Stimulated activated CD8-positive, alpha-beta memory T cell treated with anti-CD3 and anti-CD28 coated beads, Interleukin-2, amount 100 ng/mL, for 1 hour (primary cell): ENCODE measurements around the gene EFNA1.
"Not testable (repeated sequence)": the region's sequence is repeated elsewhere in the genome, so short reads cannot be mapped to it uniquely, and the experiment has no call there.

Source experiments
- DNase-seq, 2 donors: peaks; one replicate each; pipeline ENCODE4 v3.0.0-alpha.2; 2020; ENCODE audit warnings: low read depth in 2 of 2

The EFNA1 gene

GRCh38 chr1:155092641-155093040, 35.0 kb upstream of the EFNA1 start:
- no peak for DNase-seq

- no peak for DNase-seq
Observed at GRCh38 chr1:155093911-155094621, 33.6 kb upstream of the EFNA1 start.

- no peak for DNase-seq
Observed at GRCh38 chr1:155094622-155094948, 33.1 kb upstream of the EFNA1 start.

GRCh38 chr1:155099331-155099730, 28.3 kb upstream of the EFNA1 start:
- DNase-seq: no peak

- no peak for DNase-seq
Observed at GRCh38 chr1:155103325-155103724, 24.4 kb upstream of the EFNA1 start.

GRCh38 chr1:155104605-155105534, 22.8 kb upstream of the EFNA1 start:
- DNase-seq: no peak

- no peak for DNase-seq
Observed at GRCh38 chr1:155105604-155106011, 22.1 kb upstream of the EFNA1 start.

- DNase-seq: no peak
Observed at GRCh38 chr1:155106862-155107261, 20.8 kb upstream of the EFNA1 start.

- DNase-seq: no peak
Observed at GRCh38 chr1:155107309-155108264, 20.1 kb upstream of the EFNA1 start.

- no peak for DNase-seq
Observed at GRCh38 chr1:155108296-155108695, 19.4 kb upstream of the EFNA1 start.

GRCh38 chr1:155110381-155110780, 17.3 kb upstream of the EFNA1 start:
- no peak for DNase-seq

- no peak for DNase-seq
Observed at GRCh38 chr1:155110826-155111225, 16.9 kb upstream of the EFNA1 start.

GRCh38 chr1:155113450-155113980, 14.2 kb upstream of the EFNA1 start:
- no peak for DNase-seq

GRCh38 chr1:155116113-155116764, 11.4 kb upstream of the EFNA1 start:
- no peak for DNase-seq

- no peak for DNase-seq
Observed at GRCh38 chr1:155117610-155118009, 10.1 kb upstream of the EFNA1 start.

GRCh38 chr1:155118090-155118489, 9.6 kb upstream of the EFNA1 start:
- DNase-seq: not testable (repeated sequence)

GRCh38 chr1:155120253-155120652, 7.4 kb upstream of the EFNA1 start:
- DNase-seq: no peak

GRCh38 chr1:155121249-155121648, 6.4 kb upstream of the EFNA1 start:
- DNase-seq: no peak

- DNase-seq: no peak
Observed at GRCh38 chr1:155122308-155122707, 5.4 kb upstream of the EFNA1 start.

GRCh38 chr1:155123801-155124200, 3.9 kb upstream of the EFNA1 start:
- DNase-seq: no peak
